Activated CD8-positive, alpha-beta memory T cell treated with anti-CD3 and anti-CD28 coated beads, Interleukin-2, amount 50 U/mL, for 24 hours (primary cell): ENCODE results near the gene GNA12.
"Not testable (repeated sequence)": the region's sequence is repeated elsewhere in the genome, so short reads cannot be mapped to it uniquely, and the experiment has no call there.

ENCODE experiments used
- DNase-seq: peaks from one replicate; pipeline ENCODE4 v3.0.0-alpha.2; 2020; ENCODE audit errors: extremely low read depth

Gene GNA12

GRCh38 chr7:2691932-2692439, 152.1 kb downstream of the GNA12 start:
- not testable (repeated sequence) for DNase-seq

GRCh38 chr7:2691011-2691707, 152.9 kb downstream of the GNA12 start:
- DNase-seq = no peak

- DNase-seq = no peak
Measured at GRCh38 chr7:2689951-2690705, 154.0 kb downstream of the GNA12 start.

- no peak for DNase-seq
Measured at GRCh38 chr7:2689343-2689847, 154.7 kb downstream of the GNA12 start.

- DNase-seq = no peak
Measured at GRCh38 chr7:2688409-2689342, 155.4 kb downstream of the GNA12 start.

GRCh38 chr7:2687881-2688318, 156.2 kb downstream of the GNA12 start, which contains the start of gene AMZ1:
TSS of gene AMZ1 (plus strand) at chr7:2688202. CDS start at chr7:2700452, 12,250 bp downstream.
- no peak for DNase-seq

GRCh38 chr7:2687338-2687869, 156.7 kb downstream of the GNA12 start:
- no peak for DNase-seq

GRCh38 chr7:2686101-2686500, 158.0 kb downstream of the GNA12 start:
- no peak for DNase-seq

- DNase-seq = no peak
Measured at GRCh38 chr7:2684501-2684900, 159.6 kb downstream of the GNA12 start.

GRCh38 chr7:2681929-2682799, 161.9 kb downstream of the GNA12 start:
- no peak for DNase-seq

GRCh38 chr7:2680792-2681490, 163.2 kb downstream of the GNA12 start:
- no peak for DNase-seq

- DNase-seq = no peak
Measured at GRCh38 chr7:2680256-2680655, 163.9 kb downstream of the GNA12 start.

- DNase-seq = not testable (repeated sequence)
Measured at GRCh38 chr7:2679135-2680127, 164.7 kb downstream of the GNA12 start.

- DNase-seq = not testable (repeated sequence)
Measured at GRCh38 chr7:2678454-2678853, 165.7 kb downstream of the GNA12 start.
